OCI-M2 (cell line): ENCODE data around the gene SRGAP3.

Experiments
- DNase-seq: peaks from one replicate; lab custom pipeline; 2025; ENCODE audit not compliant: unreplicated experiment; lab: John Stamatoyannopoulos, UW

Gene SRGAP3

DNA sequence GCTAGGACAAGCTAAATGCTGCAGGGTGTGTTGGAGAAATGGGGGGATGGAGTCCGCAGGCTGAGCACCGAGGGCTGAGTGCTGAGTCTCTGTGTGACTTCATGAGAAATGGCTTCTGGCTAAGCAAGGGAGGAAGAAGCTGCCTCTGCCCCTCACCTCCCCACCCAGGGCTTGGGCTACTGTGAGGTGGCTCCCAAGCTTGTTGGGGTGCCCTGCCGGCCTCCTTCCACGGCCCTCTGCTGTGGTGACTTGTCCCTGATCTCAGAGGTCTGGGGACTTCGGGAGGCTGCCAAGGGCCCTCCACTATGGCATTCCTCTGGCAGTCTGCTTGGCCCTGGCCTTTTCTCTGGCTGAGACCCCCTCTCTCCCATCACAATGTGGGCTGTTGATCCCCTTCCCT, 256.1 kb downstream of the SRGAP3 start:
- no peak for DNase-seq

DNA sequence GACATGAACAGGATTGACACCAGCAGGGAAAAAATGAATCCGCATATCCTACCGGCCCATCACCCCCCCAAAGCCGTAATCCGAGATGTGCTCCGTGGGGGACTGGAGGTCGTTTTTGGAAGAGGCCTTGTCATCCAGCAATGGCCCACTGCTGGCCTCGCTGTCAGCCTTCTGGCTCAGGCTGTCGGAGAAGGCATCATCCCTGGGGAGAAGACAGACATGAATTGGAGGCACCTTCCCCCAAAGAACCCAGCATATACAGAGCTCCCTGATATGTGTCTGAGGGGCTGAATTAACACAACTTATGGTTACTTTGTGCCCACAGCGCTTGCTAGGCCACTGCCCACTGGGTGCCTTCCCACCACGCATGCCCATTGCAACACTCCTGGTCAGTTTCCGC, 256.6 kb downstream of the SRGAP3 start:
- no peak for DNase-seq

DNA sequence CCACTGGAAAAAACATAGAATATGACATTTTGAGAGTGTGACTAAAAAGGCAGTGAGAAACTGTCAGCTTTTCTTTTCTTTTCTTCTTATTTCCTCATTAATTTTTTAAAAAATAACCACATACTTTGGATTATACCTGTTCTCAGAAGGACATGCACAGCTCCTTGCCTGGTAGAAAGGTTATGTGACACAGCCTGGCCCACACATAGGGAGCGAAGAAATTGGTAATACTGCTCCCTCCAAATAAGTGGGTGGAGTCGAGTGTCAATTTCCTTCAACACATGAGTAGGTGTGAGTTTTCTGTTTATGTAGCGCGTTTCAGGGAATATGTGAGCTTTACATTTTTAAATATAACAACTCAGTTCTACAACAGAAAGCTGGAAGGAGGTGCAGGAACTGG, 257.2 kb downstream of the SRGAP3 start:
- no peak for DNase-seq

DNA sequence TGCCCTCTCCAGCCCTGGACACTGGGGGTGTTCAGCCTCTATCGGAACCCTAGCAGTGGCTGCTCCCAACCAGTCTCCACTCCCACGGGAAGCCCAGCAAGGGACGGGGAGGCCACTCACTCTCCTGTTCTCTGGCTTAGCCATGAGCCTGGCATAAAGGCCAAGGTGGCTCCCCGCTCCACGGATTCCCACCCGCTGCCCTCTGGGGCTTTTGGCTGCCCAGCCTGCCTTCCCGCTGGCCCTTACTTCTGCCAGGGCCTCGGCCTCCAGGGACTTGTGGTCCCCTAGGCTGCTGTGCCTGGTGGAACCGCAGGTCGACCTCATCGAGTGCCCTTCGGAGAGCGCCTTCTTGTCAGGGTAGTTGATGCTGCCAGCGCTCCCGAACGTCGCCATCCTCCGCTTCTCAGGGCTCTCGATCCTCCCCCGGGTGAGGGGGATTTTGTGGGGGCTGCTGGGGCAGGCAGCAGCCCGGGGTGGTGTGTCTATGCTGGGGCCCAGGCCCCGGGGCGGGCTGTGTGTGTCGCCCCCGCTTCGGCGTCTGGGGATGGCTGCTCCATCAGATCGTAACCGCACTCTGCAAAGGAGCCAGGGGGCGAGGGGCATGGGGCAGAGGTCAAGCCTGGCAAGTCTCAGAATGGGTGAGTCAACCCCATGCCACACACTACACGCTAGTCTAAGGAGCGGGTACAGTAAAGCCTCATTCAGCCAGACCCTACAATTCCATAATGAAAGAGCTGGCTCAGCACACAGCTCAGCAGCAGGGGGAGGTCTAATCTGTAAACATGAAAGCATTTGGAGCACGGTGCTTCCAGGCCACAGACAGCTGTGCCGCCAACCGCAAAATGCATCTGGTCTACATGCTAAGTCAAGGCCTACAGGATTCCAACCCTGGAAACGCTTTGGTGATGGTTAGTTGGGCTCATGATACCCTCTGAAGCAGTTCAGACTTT, 258.9 kb downstream of the SRGAP3 start:
- no peak for DNase-seq

DNA sequence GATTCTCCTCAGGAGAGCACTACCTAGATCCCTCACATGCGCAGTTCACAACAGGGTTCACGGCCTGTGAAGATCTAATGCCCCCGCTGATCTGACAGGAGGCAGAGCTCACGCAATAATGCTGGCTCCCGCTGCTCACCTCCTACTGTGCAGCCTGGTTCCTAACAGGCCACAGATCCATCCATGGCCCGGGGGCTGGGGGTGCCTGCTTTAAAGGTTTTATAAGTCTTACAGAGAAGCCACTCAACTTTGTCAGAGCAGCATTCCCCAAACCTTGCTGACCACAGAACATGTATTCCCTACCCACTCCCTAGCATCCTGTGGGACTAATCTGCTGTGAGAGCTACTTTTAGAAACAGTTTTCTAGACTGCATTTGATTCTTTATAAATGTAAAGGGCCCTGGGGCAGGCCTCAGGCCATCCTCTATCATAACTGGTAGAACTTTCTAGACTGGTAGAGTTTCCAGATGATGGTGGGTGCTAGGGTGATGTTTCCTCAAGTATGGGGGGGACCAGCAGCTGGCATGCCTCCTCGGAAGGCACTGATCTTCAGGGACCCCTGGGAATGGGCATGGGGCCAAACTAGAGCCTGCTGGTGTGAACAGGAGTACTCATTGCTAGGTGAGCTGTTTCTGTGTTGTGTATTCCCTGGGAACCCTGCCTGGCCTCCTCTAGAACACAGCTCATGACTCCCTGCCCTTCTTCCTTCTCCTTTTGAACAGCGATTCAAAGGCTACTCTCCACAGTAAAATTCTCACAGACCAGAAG, 260.5 kb downstream of the SRGAP3 start:
- DNase-seq = no peak

DNA sequence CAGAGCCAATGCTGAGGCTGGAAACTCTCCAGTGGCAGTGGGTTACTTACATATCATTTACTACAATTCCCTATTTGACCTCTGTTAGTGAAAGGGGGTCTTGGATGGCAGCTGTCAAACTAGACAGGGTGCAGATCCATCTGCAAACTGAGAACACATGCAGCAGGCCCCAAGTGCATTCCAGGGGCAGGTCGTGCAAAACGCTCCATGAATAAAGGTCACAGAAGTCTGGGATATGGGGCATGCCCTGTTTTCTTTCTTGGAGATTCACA, 261.1 kb downstream of the SRGAP3 start:
- no peak for DNase-seq

DNA sequence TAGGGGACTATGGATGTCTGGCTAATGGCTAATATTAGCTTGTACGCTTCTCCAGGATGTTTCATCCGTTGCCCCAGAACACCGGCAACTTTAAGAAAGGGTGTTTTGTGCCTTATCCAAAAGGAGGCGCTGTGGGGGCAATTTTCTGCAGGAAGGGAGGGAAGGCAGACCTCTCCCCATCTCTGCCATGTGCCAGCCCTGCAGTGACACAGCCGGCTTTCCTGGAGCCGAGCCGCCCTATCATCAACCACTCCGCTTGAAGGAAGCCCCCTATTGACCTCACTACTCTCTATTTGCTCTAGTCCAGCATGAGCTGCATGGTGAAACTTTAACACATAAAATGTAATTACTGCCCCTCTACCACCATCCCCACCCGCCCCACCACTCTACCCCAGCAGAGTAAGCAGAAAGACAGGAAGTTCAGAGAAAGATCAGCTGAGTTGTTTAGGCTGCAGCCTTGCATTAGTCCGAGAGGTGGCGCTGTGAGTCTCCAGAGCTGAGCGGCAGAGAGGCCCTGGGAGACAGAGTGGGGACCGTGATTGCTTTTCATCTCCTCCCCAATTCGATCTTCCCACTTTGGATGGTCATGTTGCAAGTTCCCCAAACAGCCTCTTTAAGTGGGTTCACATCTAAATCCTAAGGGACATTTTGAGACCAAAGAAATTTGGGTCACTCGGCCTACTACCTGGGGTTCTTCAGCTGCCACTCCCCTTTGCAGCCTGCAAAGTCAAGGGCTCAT, 261.6 kb downstream of the SRGAP3 start:
- DNase-seq = no peak

DNA sequence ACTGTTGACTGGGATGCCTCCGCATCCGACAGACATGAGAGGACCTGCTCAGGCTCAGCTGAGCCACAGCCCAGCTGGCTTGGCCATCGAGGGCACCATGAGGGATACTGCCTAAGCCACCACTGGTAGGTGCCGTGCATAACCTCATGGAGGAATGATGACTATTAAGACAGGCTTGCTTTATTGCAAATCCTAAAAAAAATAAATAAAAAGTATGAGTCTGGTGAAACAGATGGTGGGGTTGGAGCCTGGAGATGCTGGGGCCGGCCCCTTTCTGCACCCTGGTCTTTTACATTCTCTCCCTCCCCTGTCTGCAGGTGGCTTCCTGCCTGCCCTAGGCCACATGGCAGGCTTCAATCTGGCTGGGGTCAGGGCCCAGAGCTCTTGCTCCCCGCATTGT, 262.2 kb downstream of the SRGAP3 start:
- DNase-seq = no peak

DNA sequence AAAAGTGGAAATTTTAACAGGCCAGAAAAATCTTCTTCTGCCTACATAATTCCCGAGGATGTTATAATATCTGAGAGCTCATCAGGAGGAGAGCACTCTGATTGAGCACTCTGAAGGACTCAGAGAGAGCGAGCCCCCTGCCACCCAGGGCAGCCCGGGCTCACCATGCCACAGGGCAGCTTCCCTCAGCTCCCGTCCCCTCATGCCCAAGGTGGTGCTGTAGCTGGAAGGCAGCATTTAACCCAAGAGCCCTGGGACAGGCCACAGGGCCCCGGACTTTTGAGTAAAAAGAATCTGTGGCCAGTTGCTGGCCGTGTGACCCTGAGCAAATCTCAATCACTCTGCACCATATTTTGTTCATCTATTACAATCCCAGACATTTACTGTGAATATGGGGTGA, 262.7 kb downstream of the SRGAP3 start:
- DNase-seq = no peak

DNA sequence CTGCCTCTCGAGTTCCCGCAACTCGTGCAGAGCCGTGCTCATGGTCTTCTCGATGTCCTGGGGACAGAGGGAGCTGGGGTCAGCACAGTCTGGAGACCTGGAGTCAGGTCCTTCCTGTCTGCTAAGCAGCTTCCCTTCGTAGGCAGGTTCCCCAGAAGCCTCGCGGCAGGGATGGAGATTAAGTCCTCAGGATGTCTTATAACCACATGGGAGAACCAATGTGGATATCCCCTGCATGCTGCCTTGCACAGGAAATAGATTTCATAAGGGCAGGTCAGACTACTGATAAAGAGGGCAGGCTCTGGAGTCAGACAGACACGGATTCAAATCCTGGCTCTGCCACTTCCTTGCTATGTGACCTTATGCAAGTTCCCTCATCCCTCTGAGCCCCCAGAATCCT, 263.6 kb downstream of the SRGAP3 start:
- DNase-seq = no peak

DNA sequence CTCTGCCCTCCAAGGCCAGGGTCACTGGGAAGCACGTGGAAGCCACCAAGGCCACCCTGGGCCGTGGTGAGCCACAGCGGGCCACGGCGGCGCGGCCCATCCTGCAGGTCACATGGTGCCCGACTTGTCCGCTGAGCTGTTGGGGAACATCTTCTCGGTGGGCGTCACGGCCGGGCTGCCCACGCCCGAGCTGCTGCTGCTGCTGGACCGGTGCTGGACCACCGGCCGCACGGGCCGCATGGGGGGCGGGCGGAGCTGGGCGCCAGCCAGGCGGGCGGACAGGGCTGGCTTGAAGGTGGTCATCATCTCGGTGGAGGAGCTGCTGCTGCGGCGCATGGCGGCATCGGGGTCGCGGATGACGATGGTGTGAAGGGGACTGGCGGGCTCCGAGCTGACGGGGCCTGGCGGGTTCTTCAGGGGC, 264.0 kb downstream of the SRGAP3 start:
- DNase-seq = no peak

DNA sequence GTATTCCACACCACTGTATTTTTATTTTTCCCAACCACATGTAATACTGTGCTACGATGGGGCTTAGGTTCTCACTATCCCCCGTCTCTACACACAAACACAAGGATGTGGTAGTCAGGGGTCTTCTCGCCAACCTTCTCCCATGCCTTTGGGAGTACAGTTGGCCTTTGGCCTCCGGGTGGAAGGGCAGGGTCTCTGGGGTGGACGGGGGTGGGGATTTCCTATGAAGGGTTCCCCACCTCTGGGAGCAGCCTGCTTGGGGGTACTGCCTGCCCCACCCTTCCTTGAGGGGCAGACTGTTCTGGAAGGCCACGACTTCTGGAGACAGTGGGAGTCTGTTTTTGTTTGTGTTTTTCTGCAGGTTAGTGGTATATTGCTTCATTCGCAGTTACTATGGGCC, 264.9 kb downstream of the SRGAP3 start:
- no peak for DNase-seq

DNA sequence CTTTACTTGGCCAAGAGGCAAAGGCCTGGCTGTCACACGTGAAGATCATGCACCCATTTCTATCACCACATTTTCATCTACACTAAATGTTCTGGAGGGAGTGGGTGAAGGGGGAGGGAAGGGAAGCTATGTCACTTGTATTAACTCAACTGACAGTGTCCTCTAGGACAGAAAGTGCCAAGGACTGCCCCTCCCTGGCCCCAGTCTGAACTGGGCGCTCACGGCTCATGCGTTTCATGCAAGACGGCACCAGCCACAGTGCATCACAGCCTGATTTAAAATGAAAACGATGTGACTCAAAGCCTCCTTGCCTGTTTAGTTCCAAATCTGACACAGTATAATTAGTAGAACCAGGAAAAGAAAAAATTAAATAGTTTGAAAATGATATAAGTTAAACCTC, 265.4 kb downstream of the SRGAP3 start:
- no peak for DNase-seq

DNA sequence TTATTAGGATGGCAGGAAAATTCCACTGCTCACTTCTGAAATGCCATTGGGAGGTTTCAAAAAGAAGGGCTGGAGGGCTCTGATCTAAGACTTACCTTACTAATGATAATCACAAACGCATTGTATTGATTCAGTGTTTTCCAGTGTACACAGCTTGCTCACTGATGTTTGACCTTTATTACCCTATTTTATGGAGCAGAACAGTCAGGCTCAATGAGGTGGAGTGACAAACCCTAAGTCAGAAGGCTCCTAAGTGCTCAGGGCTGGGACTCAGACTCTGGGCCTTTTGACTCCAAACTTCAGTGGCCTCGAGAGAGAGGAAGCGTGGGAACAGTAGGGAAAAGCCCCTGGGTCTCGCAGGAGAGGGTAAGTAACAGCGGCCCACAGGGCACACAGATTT, 265.9 kb downstream of the SRGAP3 start:
- no peak for DNase-seq

DNA sequence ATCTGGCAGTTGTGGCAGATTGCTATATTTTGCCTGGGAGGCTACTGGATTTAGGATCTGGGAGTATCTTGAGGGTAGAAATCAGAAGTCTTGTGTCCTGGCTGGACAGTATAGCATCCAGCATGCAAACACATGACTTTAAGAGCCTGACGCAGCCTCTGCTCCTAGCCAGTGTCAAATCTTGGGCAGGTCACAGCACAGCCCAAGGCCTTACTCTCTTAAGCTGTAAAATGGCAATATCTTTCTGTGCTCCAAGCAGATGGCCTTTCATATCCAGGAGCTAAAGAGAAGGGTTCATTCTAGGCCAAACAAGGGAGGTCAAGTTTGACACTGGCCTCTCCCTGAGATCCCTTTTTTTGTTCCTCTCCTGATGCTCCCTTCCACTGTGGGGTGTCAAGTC, 266.4 kb downstream of the SRGAP3 start:
- DNase-seq = no peak

DNA sequence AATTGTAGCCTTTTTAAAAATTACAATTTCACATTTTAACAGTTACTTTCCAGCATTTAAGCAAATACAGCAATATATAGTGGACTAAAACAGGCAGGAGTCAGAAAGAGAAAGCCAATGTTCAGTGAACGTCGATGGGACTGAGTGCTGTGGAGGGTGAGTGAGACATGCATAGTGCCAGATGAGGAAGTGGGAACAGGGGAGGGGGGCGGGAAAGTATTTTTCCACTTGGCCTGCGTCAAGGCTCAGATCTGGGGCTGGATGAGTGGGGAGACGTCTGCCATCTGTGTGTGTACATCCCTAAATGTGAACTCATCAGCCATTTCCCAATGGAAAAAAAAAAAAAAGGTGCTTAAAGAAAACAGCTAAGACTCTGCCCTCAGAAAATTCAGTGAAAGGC, 266.9 kb downstream of the SRGAP3 start:
- DNase-seq = no peak

DNA sequence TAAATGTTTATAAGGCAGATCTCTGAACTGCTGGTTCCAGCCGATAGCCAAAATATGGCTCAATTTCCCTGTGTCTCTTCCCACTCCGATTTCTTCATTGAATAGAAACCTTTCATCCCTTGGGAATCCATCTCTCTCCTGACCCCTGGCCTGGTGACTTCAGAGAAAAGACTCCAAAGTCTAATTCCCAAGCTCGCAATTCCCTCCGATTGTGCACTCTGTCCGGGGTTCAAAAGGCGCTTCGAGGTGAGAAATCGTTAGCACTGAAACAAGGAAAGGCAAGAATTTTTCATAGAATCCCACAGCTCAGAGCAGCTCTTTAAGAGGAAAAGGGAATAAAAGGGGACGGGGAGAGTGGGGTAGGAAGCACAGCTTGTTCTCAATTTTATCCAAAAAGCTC, 267.7 kb downstream of the SRGAP3 start:
- no peak for DNase-seq

DNA sequence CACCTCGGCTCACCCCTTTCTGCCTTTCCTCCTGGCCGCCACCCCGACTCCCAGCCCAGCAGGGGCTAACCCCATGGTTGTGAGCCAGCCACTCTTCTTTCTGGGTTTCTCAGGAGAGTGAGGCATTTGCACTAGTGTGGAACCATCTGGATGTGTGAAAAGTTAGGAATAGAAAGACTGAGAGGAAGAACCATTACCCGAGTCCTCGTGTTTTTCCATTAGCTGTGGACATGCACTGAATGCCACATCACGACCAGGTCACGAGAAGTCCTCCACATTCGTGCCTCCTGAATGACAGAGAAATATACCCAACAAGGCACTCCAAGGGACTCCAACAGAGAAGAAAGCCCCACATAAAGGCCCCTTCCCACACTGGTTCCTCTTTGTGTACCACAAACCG, 268.1 kb downstream of the SRGAP3 start:
- no peak for DNase-seq

DNA sequence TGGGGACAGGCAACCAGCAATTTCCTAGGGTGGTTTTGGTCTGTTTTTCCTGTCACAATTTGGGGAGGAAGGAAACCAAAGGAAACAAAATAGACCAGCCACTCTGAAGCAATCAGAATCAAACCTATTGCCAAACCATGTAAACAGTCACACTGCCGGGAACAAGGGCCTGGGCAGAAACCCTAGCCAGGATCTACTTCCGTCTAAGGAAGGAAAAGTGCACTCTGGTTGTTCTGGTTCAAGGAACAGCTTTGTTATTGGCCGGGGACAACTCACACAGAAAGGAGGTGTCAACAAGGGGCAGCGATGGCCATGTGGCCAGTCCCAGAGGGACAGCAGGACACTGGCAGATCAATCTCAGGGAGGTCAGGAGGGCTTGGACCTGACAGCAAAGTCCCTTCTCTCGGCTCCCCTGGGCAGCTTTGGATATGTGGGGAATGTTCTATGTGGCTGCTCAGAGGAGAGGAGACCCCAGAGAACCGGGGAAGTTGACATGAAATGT, 268.6 kb downstream of the SRGAP3 start:
- DNase-seq = no peak

DNA sequence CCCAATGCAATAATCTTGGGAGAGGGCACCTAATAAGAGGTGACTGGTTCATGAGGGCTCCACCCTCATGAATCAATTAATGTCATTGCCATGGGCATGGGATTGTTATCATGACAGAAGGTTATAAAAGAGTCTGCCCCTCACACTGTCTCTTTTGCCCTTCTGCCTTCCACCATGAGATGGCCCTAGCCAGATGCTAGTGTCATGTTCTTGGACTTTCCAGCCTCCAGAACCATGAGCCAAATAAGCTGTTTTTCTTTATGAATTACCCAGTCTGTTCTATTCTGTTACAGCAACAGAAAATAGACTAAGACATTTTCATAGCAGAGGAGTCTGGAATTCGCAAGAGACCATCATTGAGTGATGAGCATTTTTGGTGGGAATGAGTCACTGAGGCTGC, 270.2 kb downstream of the SRGAP3 start:
- no peak for DNase-seq

DNA sequence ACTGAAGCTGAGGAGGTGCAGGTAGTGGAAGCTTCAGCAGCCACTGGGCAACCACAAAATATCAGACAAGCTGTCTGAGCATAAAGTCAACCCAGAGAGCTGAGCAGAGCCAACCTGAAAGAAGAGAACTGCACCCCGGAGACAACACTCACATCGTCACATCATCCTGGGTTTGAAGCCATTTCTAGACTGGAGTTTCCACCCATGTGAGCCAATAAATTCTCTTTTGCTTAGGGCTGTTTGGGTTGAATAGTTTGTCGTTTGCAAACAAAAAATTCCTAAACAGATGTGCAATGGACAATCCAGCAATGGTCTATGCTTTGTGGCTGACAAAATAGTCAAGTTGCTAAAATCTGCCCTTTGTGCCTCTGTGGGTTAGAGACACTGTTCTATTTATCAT, 270.9 kb downstream of the SRGAP3 start:
- DNase-seq = no peak
